ENCODE results near the gene USP31. TPM values are rescaled to one million over a fixed set of nuclear protein-coding genes. Genes with fewer than 3 reads are reported as not detected.

USP31 gene
- total and polyA plus RNA-seq, 5 donors = 12.8 to 44.0 (median 37.0) TPM

DNA sequence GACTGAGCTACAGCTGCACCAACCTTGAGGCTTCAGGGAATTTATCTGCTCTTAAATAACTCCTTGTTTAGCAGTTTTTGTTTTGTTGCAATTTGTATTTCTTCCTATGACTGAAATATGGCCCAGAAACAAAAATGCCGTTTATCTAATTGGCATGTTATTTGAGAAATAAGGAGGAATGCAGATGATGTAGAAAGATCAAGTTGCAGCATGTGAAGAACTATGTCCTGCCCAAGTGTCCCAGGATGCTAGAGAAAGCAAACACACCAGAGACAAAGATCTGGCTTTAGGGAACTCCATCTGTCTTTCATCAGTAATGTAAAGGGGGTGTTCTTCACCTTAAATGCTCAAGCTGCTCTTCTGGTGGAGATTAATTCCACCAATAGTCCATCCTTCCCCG is 29.7 kb downstream of the USP31 start:
- H3K4me3 ChIP-seq (ENCODE audit: low read length) = no peak overlapping the region
- H3K27ac ChIP-seq (ENCODE audit: low read length) = no peak overlapping the region
- DNase-seq (no peak), ATAC-seq (no peak)
- H3K9me3 ChIP-seq (ENCODE audit: control insufficient read depth, low read length) = no peaks in the 10 kb centered on the region
- peaks cover 3% of the 10 kb centered on the region for H3K4me1 ChIP-seq (ENCODE audit: control insufficient read depth, insufficient read depth, low read length)
- WGBS = 29% methylated on average over 2 of the region's 2 CpGs
- intact Hi-C loops (cut with DNase I) = no loop called here
- no peaks in the 10 kb centered on the region for H3K27me3 ChIP-seq (ENCODE audit: control insufficient read depth, insufficient read depth)

GRCh38 chr16:23114131-23114904 is 34.9 kb downstream of the USP31 start:
- peaks cover 9% of the 10 kb centered on the region for H3K4me1 ChIP-seq (ENCODE audit: control insufficient read depth, insufficient read depth, low read length)
- WGBS = 67% methylated on average over 7 of the region's 7 CpGs
- no peak overlapping the region for H3K4me3 ChIP-seq (ENCODE audit: low read length)
- DNase-seq (no peak), ATAC-seq (peak in 1 of 2 donors; percentile 46)
- no peak overlapping the region for H3K27ac ChIP-seq (ENCODE audit: low read length)
- no peaks in the 10 kb centered on the region for H3K27me3 ChIP-seq (ENCODE audit: control insufficient read depth, insufficient read depth)
- intact Hi-C loops (cut with DNase I) = no loop called here
- no peaks in the 10 kb centered on the region for H3K9me3 ChIP-seq (ENCODE audit: control insufficient read depth, low read length)

- Histone ChIP-seq H3K27me3 (ENCODE audit: control insufficient read depth, insufficient read depth) (no peaks in the 10 kb centered on the region), H3K9me3 (ENCODE audit: control insufficient read depth, low read length) (no peaks in the 10 kb centered on the region), H3K4me1 (ENCODE audit: control insufficient read depth, insufficient read depth, low read length) (peaks cover 9% of the 10 kb centered on the region), H3K4me3 (ENCODE audit: low read length) (no peak overlapping the region), H3K27ac (ENCODE audit: low read length) (no peak overlapping the region)
- DNase-seq = no peak
- WGBS = 69% methylated on average over 5 of the region's 5 CpGs
- intact Hi-C loops (cut with DNase I) = no loop called here
- ATAC-seq = peak in 1 of 2 donors; percentile 31
These were observed 36.1 kb downstream of the USP31 start for GRCh38 chr16:23113185-23113584.

GRCh38 chr16:23110257-23110899 is 38.9 kb downstream of the USP31 start:
- no peak for DNase-seq
- Histone ChIP-seq H3K4me3 (ENCODE audit: low read length) (no peak overlapping the region), H3K4me1 (ENCODE audit: control insufficient read depth, insufficient read depth, low read length) (peaks cover 11% of the 10 kb centered on the region), H3K9me3 (ENCODE audit: control insufficient read depth, low read length) (no peaks in the 10 kb centered on the region), H3K27me3 (ENCODE audit: control insufficient read depth, insufficient read depth) (no peaks in the 10 kb centered on the region), H3K27ac (ENCODE audit: low read length) (no peak overlapping the region)
- no peak for ATAC-seq
- 97% methylated on average over 5 of the region's 5 CpGs for WGBS
- intact Hi-C loops (cut with DNase I) = no loop called here

DNA sequence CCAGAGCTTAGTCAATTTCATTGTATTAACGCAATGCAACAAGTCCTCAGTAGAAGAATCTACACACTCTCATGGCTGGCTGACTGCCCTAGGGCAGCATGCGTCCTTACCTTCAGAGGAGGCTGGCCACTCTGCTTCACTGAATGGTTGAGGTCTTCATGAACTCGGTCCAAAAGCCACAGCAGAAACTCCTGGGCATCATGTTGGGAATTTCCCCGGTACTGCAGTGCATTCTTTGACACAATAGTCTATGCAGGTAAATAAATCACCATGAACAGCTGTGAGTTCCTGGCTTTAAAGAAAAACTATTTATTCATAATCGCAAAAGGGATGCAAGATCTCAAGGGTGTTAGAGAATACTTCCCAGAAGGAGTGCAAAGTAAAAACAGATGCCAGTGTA is 41.3 kb downstream of the USP31 start:
- ATAC-seq (no peak), DNase-seq (peak in 1 of 3 donors; percentile 45)
- intact Hi-C loops (cut with DNase I) = no loop called here
- Histone ChIP-seq H3K4me1 (ENCODE audit: control insufficient read depth, insufficient read depth, low read length) (peaks cover 7% of the 10 kb centered on the region), H3K27me3 (ENCODE audit: control insufficient read depth, insufficient read depth) (no peaks in the 10 kb centered on the region), H3K27ac (ENCODE audit: low read length) (peak overlapping the region; percentile 10), H3K4me3 (ENCODE audit: low read length) (no peak overlapping the region), H3K9me3 (ENCODE audit: control insufficient read depth, low read length) (no peaks in the 10 kb centered on the region)
- 72% methylated on average over 5 of the region's 5 CpGs for WGBS

DNA sequence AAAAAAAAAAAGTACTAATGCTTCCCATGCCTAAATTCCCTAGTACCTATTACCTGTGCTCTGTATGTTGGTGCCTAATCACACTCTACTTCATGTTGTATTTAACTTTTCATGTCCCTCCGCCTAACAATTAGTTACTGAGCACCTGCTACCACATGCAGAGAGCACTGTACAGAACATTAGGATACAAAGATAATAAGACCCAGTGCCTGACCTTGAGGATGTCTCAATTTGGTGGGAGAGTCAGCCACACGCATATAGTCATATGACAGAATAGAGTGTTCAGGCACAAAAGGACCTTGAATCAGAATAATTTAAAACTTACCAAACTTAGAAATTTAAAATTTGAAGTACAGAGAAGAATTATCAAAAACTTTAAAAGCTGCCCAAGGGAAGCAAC is 42.1 kb downstream of the USP31 start:
- intact Hi-C loops (cut with DNase I) = no loop called here
- Histone ChIP-seq H3K27ac (ENCODE audit: low read length) (no peak overlapping the region), H3K9me3 (ENCODE audit: control insufficient read depth, low read length) (no peaks in the 10 kb centered on the region), H3K27me3 (ENCODE audit: control insufficient read depth, insufficient read depth) (no peaks in the 10 kb centered on the region), H3K4me3 (ENCODE audit: low read length) (no peak overlapping the region), H3K4me1 (ENCODE audit: control insufficient read depth, insufficient read depth, low read length) (peaks cover 7% of the 10 kb centered on the region)
- DNase-seq = no peak
- peak; percentile 21 to 22 for ATAC-seq
- WGBS = 91% methylated on average over 2 of the region's 2 CpGs

DNA sequence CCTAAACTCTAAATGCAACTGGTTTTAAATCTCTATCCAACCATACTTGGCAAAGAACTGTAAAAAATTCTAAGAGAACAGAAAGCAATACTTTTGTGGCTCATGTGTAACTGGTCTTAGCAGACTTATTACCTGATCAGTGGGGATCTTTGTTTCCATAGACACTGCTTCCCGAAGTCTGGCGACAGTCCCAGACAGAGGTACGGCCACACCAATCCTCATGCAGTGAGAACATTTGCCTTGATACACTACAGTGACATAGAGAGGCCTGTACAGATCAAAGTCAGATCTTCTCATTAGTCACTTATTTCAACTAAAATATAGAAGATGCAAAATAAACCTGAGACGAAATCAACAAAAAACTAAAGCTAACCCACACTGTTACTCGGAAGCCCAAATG is 43.9 kb downstream of the USP31 start:
- intact Hi-C loops (cut with DNase I) = no loop called here

DNA sequence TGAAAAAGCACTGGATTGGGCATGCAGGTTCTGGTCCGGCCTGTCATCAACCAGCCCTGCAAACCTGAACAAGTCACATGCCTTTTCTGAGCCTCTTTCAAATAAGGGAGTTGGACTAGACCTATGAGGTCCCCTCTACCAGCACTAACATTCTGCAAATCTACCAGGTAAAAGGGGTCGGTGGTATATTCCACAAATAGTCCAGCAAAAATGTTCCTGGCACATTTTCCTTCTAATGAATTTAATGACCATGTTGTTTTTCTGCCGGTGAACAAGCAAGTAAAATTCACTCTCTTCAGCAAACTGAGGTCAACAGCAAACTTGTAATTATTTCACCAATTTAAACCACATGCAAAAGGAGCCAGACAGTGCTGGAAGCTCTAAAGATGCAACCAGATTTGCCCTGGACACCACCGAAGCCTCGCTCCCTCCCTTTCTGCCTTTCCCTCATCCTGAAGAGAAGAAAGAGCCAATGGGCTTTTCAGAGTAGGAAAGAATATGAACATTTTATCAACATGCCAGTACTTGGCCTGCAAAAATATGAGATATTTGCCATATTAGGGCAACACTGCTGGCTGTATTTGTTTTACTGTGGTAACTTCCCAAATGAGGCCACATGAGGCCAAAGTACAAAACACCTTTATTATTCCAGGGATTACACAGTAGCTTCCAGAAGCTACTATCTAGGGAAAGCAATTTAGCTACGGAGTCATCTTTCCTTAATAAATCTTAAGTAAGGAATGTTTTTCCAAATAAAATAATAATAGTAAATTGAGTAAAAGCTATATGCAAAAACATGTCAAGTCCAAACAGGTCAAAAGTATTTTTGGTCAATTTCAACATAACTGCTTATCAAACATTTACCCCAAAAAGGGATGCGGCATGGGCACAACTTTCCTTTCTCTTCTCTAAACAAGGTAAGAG is 45.0 kb downstream of the USP31 start:
- no peaks in the 10 kb centered on the region for H3K9me3 ChIP-seq (ENCODE audit: control insufficient read depth, low read length)
- H3K4me1 ChIP-seq (ENCODE audit: control insufficient read depth, insufficient read depth, low read length) = peaks cover 4% of the 10 kb centered on the region
- H3K4me3 ChIP-seq (ENCODE audit: low read length) = no peak overlapping the region
- no peaks in the 10 kb centered on the region for H3K27me3 ChIP-seq (ENCODE audit: control insufficient read depth, insufficient read depth)
- WGBS = 94% methylated on average over 7 of the region's 7 CpGs
- H3K27ac ChIP-seq (ENCODE audit: low read length) = no peak overlapping the region
- DNase-seq (no peak), ATAC-seq (no peak)
- intact Hi-C loops (cut with DNase I) = no loop called here

More for the DNA sequence above, 43.9 kb downstream of the USP31 start:
- ATAC-seq (no peak), DNase-seq (no peak)
- H3K27ac ChIP-seq (ENCODE audit: low read length) = no peak overlapping the region
- H3K27me3 ChIP-seq (ENCODE audit: control insufficient read depth, insufficient read depth) = no peaks in the 10 kb centered on the region
- H3K9me3 ChIP-seq (ENCODE audit: control insufficient read depth, low read length) = no peaks in the 10 kb centered on the region
- H3K4me3 ChIP-seq (ENCODE audit: low read length) = no peak overlapping the region
- WGBS = 88% methylated on average over 5 of the region's 5 CpGs
- peaks cover 5% of the 10 kb centered on the region for H3K4me1 ChIP-seq (ENCODE audit: control insufficient read depth, insufficient read depth, low read length)

- Histone ChIP-seq H3K9me3 (ENCODE audit: control insufficient read depth, low read length) (no peaks in the 10 kb centered on the region), H3K4me3 (ENCODE audit: low read length) (no peak overlapping the region), H3K27ac (ENCODE audit: low read length) (no peak overlapping the region), H3K27me3 (ENCODE audit: control insufficient read depth, insufficient read depth) (no peaks in the 10 kb centered on the region), H3K4me1 (ENCODE audit: control insufficient read depth, insufficient read depth, low read length) (peaks cover 4% of the 10 kb centered on the region)
- DNase-seq (no peak), ATAC-seq (no peak)
- 53% methylated on average over 3 of the region's 3 CpGs for WGBS
- intact Hi-C loops (cut with DNase I) = no loop called here
These were observed 45.6 kb downstream of the USP31 start for GRCh38 chr16:23103603-23104002.

- Histone ChIP-seq H3K4me3 (ENCODE audit: low read length) (no peak overlapping the region), H3K27me3 (ENCODE audit: control insufficient read depth, insufficient read depth) (no peaks in the 10 kb centered on the region), H3K9me3 (ENCODE audit: control insufficient read depth, low read length) (no peaks in the 10 kb centered on the region), H3K4me1 (ENCODE audit: control insufficient read depth, insufficient read depth, low read length) (peaks cover 1% of the 10 kb centered on the region), H3K27ac (ENCODE audit: low read length) (no peak overlapping the region)
- intact Hi-C loops (cut with DNase I) = no loop called here
- no peak for ATAC-seq
- no peak for DNase-seq
- WGBS = 84% methylated on average over 5 of the region's 5 CpGs
These were observed 48.2 kb downstream of the USP31 start for GRCh38 chr16:23101012-23101550.
